Transverse colon (tissue), 3 donors: ENCODE data around the gene TPD52L2.

Experiments
- EP300 ChIP-seq: sonication (generic); formaldehyde crosslinking; IDR thresholded peaks from one replicate; pipeline ENCODE4 v1.6.1; 2017; ENCODE audit warnings: antibody characterized with exemption, low read depth
- TF ChIP-seq, protein P1 (sequence below), 5 experiments: fragments of 200-600 bp in 3 of 5; fragments of 450-650 bp in 2 of 5; sonication (generic) in 3 of 5; IDR thresholded peaks; 1 replicate in 2 of 5; 2 replicates in 3 of 5; pipeline ENCODE4 v1.5.1; 2016 to 2017; ENCODE audit warnings: antibody characterized with exemption in 5 of 5, inconsistent platforms in 3 of 5, mild to moderate bottlenecking in 2 of 5, moderate library complexity in 1 of 5

DNA sequence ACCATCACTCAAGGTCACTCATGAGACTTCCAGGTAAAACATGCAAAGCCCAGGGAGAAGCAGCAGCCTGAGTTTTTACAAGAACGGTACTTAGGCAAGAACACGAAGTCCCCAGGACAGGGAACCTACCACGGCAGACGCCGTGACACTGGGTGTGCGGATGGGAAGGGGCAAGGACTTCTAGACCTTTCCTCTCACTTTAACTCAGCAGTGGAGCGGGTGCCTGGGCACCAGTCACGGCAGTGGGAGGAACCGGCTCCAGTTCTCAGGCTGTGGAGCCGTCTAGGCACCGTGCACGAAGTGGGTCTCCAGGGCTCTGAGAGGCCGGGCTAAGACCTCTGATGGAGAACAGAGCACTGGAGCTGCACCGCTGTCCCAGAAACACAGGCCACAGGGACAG, 36.5 kb upstream of the TPD52L2 start:
- TF ChIP-seq, protein P1, sequence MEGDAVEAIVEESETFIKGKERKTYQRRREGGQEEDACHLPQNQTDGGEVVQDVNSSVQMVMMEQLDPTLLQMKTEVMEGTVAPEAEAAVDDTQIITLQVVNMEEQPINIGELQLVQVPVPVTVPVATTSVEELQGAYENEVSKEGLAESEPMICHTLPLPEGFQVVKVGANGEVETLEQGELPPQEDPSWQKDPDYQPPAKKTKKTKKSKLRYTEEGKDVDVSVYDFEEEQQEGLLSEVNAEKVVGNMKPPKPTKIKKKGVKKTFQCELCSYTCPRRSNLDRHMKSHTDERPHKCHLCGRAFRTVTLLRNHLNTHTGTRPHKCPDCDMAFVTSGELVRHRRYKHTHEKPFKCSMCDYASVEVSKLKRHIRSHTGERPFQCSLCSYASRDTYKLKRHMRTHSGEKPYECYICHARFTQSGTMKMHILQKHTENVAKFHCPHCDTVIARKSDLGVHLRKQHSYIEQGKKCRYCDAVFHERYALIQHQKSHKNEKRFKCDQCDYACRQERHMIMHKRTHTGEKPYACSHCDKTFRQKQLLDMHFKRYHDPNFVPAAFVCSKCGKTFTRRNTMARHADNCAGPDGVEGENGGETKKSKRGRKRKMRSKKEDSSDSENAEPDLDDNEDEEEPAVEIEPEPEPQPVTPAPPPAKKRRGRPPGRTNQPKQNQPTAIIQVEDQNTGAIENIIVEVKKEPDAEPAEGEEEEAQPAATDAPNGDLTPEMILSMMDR (IDR thresholded peaks at IDR 0.05) = no peak
- no peak for TF ChIP-seq EP300
